HG02642 (cell line): ENCODE measurements around the gene TAB2.
"Not testable (repeated sequence)": the region's sequence is repeated elsewhere in the genome, so short reads cannot be mapped to it uniquely, and the experiment has no call there.

Source experiments
- ATAC-seq: cut with Tn5 transposase; IDR thresholded peaks from one replicate; pipeline ENCODE4 v1.9.1; 2021; ENCODE audit warnings: mild to moderate bottlenecking; ENCODE audit not compliant: unreplicated experiment, poor library complexity

The TAB2 gene

GRCh38 chr6:149331043-149331807 is 13.7 kb downstream of the TAB2 start:
- ATAC-seq = no peak

GRCh38 chr6:149331871-149332270 is 14.4 kb downstream of the TAB2 start:
- ATAC-seq = no peak

- no peak for ATAC-seq
Measured at GRCh38 chr6:149332602-149333265, 15.2 kb downstream of the TAB2 start.

- no peak for ATAC-seq
Measured at GRCh38 chr6:149333266-149333620, 15.7 kb downstream of the TAB2 start.

- ATAC-seq = no peak
Measured at GRCh38 chr6:149334201-149334600, 16.7 kb downstream of the TAB2 start.

- ATAC-seq = no peak
Measured at GRCh38 chr6:149334682-149335160, 17.2 kb downstream of the TAB2 start.

- ATAC-seq = peak; percentile 46
Measured at GRCh38 chr6:149335924-149336608, 18.6 kb downstream of the TAB2 start.

- ATAC-seq = no peak
Measured at GRCh38 chr6:149336609-149336928, 19.1 kb downstream of the TAB2 start.

- ATAC-seq = no peak
Measured at GRCh38 chr6:149337320-149337719, 19.8 kb downstream of the TAB2 start.

- ATAC-seq = no peak
Measured at GRCh38 chr6:149340200-149340599, 22.7 kb downstream of the TAB2 start.

GRCh38 chr6:149342525-149342924 is 25.0 kb downstream of the TAB2 start:
- ATAC-seq = peak; percentile 76

- ATAC-seq = no peak
Measured at GRCh38 chr6:149343501-149343900, 26.0 kb downstream of the TAB2 start.

- ATAC-seq = no peak
Measured at GRCh38 chr6:149346078-149346477, 28.6 kb downstream of the TAB2 start.

GRCh38 chr6:149347067-149347466 is 29.6 kb downstream of the TAB2 start:
- no peak for ATAC-seq

GRCh38 chr6:149349279-149349678 is 31.8 kb downstream of the TAB2 start:
- not testable (repeated sequence) for ATAC-seq

GRCh38 chr6:149354009-149354408 is 36.5 kb downstream of the TAB2 start:
- no peak for ATAC-seq

GRCh38 chr6:149356081-149356750 is 38.7 kb downstream of the TAB2 start:
- no peak for ATAC-seq

- no peak for ATAC-seq
Measured at GRCh38 chr6:149357726-149358538, 40.4 kb downstream of the TAB2 start.

- no peak for ATAC-seq
Measured at GRCh38 chr6:149359440-149359839, 41.9 kb downstream of the TAB2 start.

- no peak for ATAC-seq
Measured at GRCh38 chr6:149360536-149360935, 43.0 kb downstream of the TAB2 start.
